NT2/D1 (cell line): ENCODE results near the gene SORCS3.

ENCODE experiments used
- SUZ12 ChIP-seq: IDR thresholded peaks from 2 replicates; pipeline ENCODE4 v1.6.1; 2011; ENCODE audit not compliant: insufficient read length, insufficient read depth; ENCODE audit errors: extremely low read depth
- YY1 ChIP-seq: IDR thresholded peaks from 2 replicates; pipeline ENCODE4 v1.6.1; 2011; ENCODE audit not compliant: insufficient read length, insufficient read depth
- ZNF274 ChIP-seq: IDR thresholded peaks from 2 replicates; pipeline ENCODE4 v1.6.1; 2011; ENCODE audit warnings: mild to moderate bottlenecking, low read depth, low read length

GRCh38 chr10:104622175-104622574 is 18.9 kb upstream of the SORCS3 start:
- TF ChIP-seq SUZ12: no peak
- no peak for TF ChIP-seq YY1
- TF ChIP-seq ZNF274: no peak
